Suppressor macrophage treated with lipopolysaccharide for 1 hour (primary cell): ENCODE results near the gene CXorf65.
A peak's percentile ranks its signal among the peaks of the same experiment; 100 is the strongest.

Source experiments
- DNase-seq, 3 donors: peaks; one replicate each; pipeline ENCODE4 v3.0.0-alpha.2; 2020 to 2022

The CXorf65 gene

DNA sequence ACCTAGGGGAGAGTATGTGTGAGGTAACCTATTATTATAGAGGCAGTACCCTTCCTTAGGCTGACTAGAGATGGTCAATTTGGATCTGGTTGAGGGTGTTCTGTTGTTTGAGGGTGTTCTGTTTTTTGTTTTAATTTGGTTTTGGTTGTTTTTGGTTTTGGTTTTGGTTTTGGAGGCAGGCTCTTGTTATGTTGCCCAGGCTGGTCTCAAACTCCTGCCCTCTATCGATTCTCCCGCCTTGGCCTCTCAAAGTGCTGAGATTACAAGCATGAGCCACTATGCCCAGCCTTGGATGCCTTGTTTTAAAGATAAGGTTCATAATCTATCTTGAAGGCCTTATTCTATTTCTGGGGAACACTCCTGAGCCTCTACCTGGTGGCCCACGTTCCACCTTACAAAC lies 912 bp downstream of the CXorf65 start:
- DNase-seq, result no peak

DNA sequence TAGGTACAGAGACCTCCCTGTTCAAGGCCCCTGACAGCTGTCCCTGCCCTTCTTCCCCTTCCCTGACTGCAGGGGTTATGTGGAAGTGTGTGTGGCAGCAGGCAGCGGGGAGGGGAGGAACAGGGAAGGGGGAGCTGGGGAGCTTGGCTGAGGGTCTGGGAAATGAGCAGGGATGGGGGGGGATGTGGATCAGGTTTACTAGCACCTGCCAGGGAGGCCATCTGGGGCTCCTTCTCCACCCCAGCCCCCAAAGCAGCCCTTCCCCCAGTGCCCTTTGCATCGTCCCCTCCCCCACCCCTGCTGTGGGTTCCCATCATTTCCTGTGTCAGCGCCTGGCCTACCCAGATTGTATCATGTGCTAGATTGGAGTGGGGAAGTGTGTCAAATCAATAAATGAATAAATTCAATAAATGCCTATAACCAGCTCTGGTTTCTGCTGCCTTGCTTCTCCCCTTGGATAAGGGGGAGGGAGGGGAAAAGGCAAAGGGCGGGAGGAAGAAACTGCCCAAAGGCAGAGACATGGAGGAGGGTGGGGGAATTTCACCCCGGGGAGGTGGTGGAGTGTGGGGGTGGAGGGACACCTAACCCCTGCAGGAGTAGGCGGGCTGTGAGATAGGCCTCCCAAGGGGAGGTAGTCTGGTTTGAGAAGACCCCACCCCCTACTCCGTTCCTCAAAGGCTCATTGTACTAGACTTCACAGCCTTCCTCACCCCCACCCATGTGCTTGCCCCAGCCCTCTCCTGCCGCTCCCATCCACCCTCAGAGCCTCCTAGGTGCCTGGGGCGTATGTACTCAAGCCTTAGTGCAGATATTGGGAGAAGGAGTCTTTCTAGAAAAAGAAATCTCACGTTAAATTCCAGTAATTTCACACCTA lies 3.2 kb downstream of the CXorf65 start:
- peak in 1 of 3 donors; percentile 32 for DNase-seq

- peak in 1 of 3 donors; percentile 24 for DNase-seq
These were observed 4.2 kb downstream of the CXorf65 start for GRCh38 chrX:71102292-71102691.

GRCh38 chrX:71100581-71101505 lies 5.7 kb downstream of the CXorf65 start:
- DNase-seq, result no peak

- no peak for DNase-seq
These were observed 6.8 kb downstream of the CXorf65 start for GRCh38 chrX:71099736-71100135.

- no peak for DNase-seq
These were observed 7.5 kb downstream of the CXorf65 start for GRCh38 chrX:71098951-71099506.

DNA sequence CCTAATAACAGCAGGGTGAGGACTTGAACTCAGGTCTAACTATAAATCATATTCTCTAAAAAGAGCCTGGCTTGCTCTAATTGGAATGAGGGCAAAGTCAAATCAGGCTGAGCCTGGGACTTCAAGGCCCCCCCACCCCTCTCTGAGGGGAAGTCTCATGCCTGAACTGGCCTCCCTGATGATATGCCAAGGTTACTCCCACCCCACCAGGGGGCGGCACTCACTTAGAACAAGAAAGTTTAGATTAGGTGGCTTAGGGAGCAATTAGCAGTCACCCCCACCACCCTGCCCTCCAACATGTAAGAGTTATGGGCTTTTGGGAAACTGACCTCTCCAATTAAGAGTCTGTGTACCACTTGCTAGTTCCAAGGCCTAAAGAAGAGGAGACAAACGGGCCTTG lies 8.2 kb downstream of the CXorf65 start:
- DNase-seq, result peak; percentile 73 to 88 (median 79)

- no peak for DNase-seq
These were observed 9.8 kb downstream of the CXorf65 start for GRCh38 chrX:71096760-71097032.

- DNase-seq, result peak in 1 of 3 donors; percentile 29
These were observed 10.4 kb downstream of the CXorf65 start for GRCh38 chrX:71095981-71096759.

DNA sequence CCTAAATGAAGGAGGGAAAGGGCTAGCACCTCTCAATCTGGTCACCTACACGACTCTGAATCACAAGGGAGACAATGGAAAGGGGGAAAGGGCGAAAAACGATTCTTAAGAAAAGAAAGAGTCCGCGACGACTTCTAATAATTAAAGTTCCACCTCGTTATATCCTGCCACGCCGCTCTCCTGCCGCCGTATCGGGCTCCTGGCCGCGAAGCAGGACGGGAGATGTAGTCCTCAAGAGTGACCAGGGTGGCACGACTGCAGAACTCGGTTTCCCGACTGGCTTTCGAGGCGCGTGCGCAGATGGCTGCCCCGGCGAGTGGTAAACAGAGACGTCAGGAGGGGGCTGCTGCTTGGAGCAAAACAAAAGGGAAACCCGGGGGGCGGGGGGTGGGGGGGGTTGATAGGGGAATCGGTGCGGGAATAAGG lies 11.0 kb downstream of the CXorf65 start, which contains the start of gene FOXO4:
Gene FOXO4 (plus strand): TSS at position 297 of the 426 bp plus-strand sequence. CDS start 678 bp downstream, outside the sequence.
- peak; percentile 87 to 91 (median 89) for DNase-seq

DNA sequence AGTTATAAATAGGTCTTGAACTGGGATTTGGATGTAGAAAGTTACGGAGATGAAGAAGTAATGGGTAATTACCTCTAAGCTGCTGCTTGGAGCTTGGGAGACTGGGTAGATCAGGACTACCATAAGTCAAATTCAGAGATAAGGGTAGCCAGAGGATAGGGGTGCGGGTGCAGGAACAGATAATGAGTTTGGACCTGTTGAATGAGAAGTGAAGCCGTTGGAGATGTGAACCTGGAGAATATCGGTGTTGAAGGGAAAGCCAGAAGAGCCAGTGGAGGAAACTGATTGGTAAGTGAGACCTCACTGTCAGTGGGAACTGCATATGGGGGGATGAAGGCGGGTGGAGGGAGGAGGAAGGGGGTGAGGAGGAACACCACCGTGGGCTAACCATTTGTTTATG lies 11.5 kb downstream of the CXorf65 start:
- DNase-seq, result no peak

- DNase-seq, result no peak
These were observed 15.3 kb downstream of the CXorf65 start for GRCh38 chrX:71091263-71091662.

- DNase-seq, result no peak
These were observed 20.6 kb downstream of the CXorf65 start for GRCh38 chrX:71085900-71086299.

- DNase-seq, result no peak
These were observed 23.7 kb downstream of the CXorf65 start for GRCh38 chrX:71082822-71083221.

DNA sequence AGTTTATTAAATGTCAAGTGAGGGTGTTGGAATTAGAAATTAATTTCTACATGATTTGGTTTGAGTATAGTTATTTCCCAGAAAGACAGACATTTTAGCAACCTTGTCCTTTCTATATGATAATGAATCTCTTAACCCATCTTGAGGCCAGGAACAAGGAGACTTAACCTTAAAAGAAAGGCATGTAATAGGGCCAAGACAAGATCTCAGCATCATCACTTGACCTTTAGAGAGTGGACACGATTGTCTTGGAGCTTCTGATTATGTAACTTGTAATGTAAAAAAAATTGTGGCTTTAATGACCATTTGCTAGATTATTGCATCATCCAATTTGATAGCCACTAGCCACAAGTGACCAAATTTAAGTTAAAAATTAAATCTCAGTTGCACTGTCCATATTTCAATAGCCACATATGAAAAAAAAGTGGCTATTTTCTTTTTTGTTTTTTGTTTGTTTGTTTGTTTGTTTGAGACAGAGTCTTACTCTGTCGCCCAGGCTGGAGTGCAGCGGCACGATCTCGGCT lies 24.4 kb downstream of the CXorf65 start:
- DNase-seq, result no peak

- DNase-seq, result no peak
These were observed 25.0 kb downstream of the CXorf65 start for GRCh38 chrX:71081330-71082123.

- no peak for DNase-seq
These were observed 36.0 kb downstream of the CXorf65 start for GRCh38 chrX:71070531-71070930.

GRCh38 chrX:71068044-71068918 lies 38.3 kb downstream of the CXorf65 start, which contains the start of gene SNX12:
Gene SNX12, minus strand, starts transcription at chrX:71068334. Its CDS starts 28 bp downstream, at chrX:71068306.
- peak; percentile 89 to 92 (median 90) for DNase-seq

GRCh38 chrX:71067712-71068043 lies 38.9 kb downstream of the CXorf65 start:
- DNase-seq, result no peak

DNA sequence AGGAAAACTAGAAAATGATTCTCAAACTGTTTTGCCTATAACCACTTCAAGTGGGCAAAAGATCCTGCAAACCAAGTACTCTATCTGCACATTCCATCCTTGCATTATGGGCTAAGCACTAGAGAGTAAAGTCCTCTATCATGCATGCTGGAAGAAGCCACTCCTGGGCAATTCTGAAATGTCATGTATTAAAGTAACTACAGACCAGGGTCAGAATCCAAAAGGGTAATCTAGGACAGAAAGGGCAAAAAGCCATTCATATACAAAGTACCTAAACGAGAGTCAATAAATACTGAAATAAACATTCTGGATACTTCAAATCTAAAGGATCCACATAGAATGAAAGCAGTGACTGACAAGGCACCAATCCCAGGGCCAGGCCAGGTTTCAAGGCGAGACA lies 39.5 kb downstream of the CXorf65 start:
- no peak for DNase-seq
